Calu3 (cell line): Measurements from ENCODE around the gene S1PR4. TPM values are rescaled to one million over a fixed set of nuclear protein-coding genes. Genes with fewer than 3 reads are reported as not detected.
A peak's percentile ranks its signal among the peaks of the same experiment; 100 is the strongest.

Source experiments
- Bru-seq: library from RNA; stranded (reverse); fragments of 400-500 nt; gene quantifications from one replicate; lab custom pipeline; 2021; lab: Mats Ljungman, UMichigan
- BruChase-seq, 2 experiments: library from RNA; stranded (reverse); fragments of 400-500 nt; gene quantifications; one replicate each; lab custom pipeline; 2021; lab: Mats Ljungman, UMichigan
- BruUV-seq: library from RNA; stranded (reverse); fragments of 400-500 nt; replicated peaks from 2 replicates; lab custom pipeline; 2021; lab: Mats Ljungman, UMichigan
- CTCF ChIA-PET: fragments of 300-600 bp; sonication (Branson Sonifier 250); formaldehyde crosslinking; loops from one replicate; lab custom pipeline; 2022; ENCODE audit warnings: antibody characterized with exemption; lab: Charles Lee
- DNase-seq: peaks from one replicate; pipeline ENCODE4 v3.0.0; 2022
- H3K27ac Mint-ChIP-seq: one replicate; pipeline ENCODE4 v1.8.0; 2022; ENCODE audit warnings: mixed read lengths; ENCODE audit not compliant: unreplicated experiment
- H3K27me3 Mint-ChIP-seq: one replicate; pipeline ENCODE4 v1.8.0; 2022; ENCODE audit warnings: mixed read lengths; ENCODE audit not compliant: unreplicated experiment
- H3K36me3 Mint-ChIP-seq: one replicate; pipeline ENCODE4 v1.8.0; 2022; ENCODE audit warnings: mild to moderate bottlenecking, moderate library complexity, mixed read lengths; ENCODE audit not compliant: insufficient read depth, unreplicated experiment
- H3K4me1 Mint-ChIP-seq: one replicate; pipeline ENCODE4 v1.8.0; 2022; ENCODE audit warnings: mild to moderate bottlenecking, low read depth, mixed read lengths; ENCODE audit not compliant: unreplicated experiment
- H3K4me3 Mint-ChIP-seq: one replicate; pipeline ENCODE4 v1.8.0; 2022; ENCODE audit warnings: mild to moderate bottlenecking, low read depth, moderate library complexity, mixed read lengths; ENCODE audit not compliant: unreplicated experiment
- H3K9me3 Mint-ChIP-seq: one replicate; pipeline ENCODE4 v1.8.0; 2022; ENCODE audit warnings: low read depth, mixed read lengths; ENCODE audit not compliant: unreplicated experiment
- CTCF ChIP-seq: fragments of 200-600 bp; IDR thresholded peaks from one replicate; pipeline ENCODE4 v1.8.0; 2022; ENCODE audit warnings: antibody characterized with exemption; ENCODE audit not compliant: unreplicated experiment
- intact Hi-C: fragments of 100-400 bp; cut with micrococcal nuclease; formaldehyde crosslinking; loops from one replicate; pipeline ENCODE4 v1.10.0; 2022; ENCODE audit not compliant: unreplicated experiment
- long read RNA-seq: library from polyadenylated mRNA; stranded (forward); transcript quantifications from one replicate; pipeline ENCODE4 v2.0.0, GENCODE V29; 2022
- total RNA-seq: library from RNA; stranded (reverse); gene quantifications from 2 replicates; pipeline ENCODE4 v1.2.3, GENCODE V29; 2022

Gene S1PR4
- total RNA-seq (0.37 TPM in 1 of 2 replicates, not detected in the other), Bru-seq, nascent RNA (percentile 12 among the genes with signal in this experiment), BruChase-seq, experiment 1, labeled RNA remaining after a 6-hour chase (percentile 40 among the genes with signal in this experiment), BruChase-seq, experiment 2, labeled RNA remaining after a 2-hour chase (percentile 30 among the genes with signal in this experiment)
- long read RNA-seq: 0 reads

GRCh38 chr19:3178377-3178972, at the start of gene S1PR4:
Gene S1PR4 (plus strand): TSS chr19:3178769. CDS start chr19:3178793, 24 bp downstream.
- no peak within 1 kb of the TSS for H3K27ac Mint-ChIP-seq
- DNase-seq: no peak
- intact Hi-C loops: no loop called here
- H3K36me3 Mint-ChIP-seq: peaks cover 4% of the 10 kb centered on the region
- H3K4me3 Mint-ChIP-seq: no peak within 1 kb of the TSS
- H3K9me3 Mint-ChIP-seq: no peaks in the 10 kb centered on the region
- TF ChIP-seq CTCF: no peak
- CTCF ChIA-PET: no interaction called here
- H3K27me3 Mint-ChIP-seq: no peaks in the 10 kb centered on the region
- H3K4me1 Mint-ChIP-seq: no peaks in the 10 kb centered on the region
- no TSS peak for BruUV-seq

DNA sequence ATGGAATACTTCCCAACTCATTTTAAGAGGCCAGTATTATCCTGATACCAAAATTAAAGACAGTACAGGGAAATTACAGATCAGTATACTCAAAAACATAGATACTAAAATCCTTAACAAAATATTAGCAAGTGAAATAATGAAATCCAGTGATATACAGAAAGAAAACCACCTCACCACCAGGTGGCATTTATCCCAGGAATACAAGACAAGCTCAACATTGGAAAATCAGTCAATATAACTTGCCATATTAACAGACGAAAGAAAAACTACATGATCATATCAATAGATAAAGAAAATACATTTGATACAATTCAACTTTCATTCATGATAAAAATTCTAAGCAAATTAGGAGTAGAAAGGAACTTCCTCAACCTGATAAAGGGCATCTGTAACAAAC, 49.5 kb upstream of the S1PR4 start:
- Mint-ChIP-seq H3K27me3 (no peaks in the 10 kb centered on the region), H3K4me1 (no peaks in the 10 kb centered on the region), H3K27ac (no peak overlapping the region), H3K9me3 (no peaks in the 10 kb centered on the region), H3K4me3 (no peak overlapping the region), H3K36me3 (no peaks in the 10 kb centered on the region)
- intact Hi-C loops: loop anchor here (1.0 kb wide), 1 partner anchor 34 kb away; no protein-coding TSS in a partner anchor
- TF ChIP-seq CTCF: no peak
- DNase-seq: peak; percentile 24
- CTCF ChIA-PET: interaction anchor here (0.7 to 1.8 kb wide), 9 partner anchors 11 to 239 kb away, joined by 3 to 9 read pairs (median 3); no protein-coding TSS in a partner anchor
- BruUV-seq: no TSS peak

DNA sequence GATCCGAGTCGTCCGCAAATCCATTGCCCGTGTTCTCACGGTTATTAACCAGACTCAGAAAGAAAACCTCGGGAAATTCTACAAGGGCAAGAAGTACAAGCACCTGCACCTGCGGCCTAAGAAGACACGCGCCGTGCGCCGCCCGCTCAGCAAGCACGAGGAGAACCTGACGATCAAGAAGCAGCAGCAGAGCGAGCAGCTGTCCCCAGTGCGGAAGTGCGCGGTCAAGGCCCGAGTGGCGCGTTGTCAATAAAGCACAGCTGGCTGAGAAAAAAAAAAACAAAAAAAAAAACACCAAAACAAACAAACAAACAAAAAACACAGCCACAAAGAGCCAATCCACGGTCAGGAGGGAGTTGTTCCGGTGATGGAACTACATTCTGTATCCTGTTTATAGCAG, 47.4 kb upstream of the S1PR4 start:
- H3K36me3 Mint-ChIP-seq: no peaks in the 10 kb centered on the region
- H3K9me3 Mint-ChIP-seq: no peaks in the 10 kb centered on the region
- no TSS peak for BruUV-seq
- H3K27ac Mint-ChIP-seq: no peak overlapping the region
- H3K27me3 Mint-ChIP-seq: no peaks in the 10 kb centered on the region
- no peak overlapping the region for H3K4me3 Mint-ChIP-seq
- no peak for TF ChIP-seq CTCF
- no peaks in the 10 kb centered on the region for H3K4me1 Mint-ChIP-seq
- intact Hi-C loops: no loop called here
- no peak for DNase-seq
- CTCF ChIA-PET: interaction anchor here (0.7 kb wide), 2 partner anchors 27 to 56 kb away, joined by 3 to 4 read pairs; no protein-coding TSS in a partner anchor

DNA sequence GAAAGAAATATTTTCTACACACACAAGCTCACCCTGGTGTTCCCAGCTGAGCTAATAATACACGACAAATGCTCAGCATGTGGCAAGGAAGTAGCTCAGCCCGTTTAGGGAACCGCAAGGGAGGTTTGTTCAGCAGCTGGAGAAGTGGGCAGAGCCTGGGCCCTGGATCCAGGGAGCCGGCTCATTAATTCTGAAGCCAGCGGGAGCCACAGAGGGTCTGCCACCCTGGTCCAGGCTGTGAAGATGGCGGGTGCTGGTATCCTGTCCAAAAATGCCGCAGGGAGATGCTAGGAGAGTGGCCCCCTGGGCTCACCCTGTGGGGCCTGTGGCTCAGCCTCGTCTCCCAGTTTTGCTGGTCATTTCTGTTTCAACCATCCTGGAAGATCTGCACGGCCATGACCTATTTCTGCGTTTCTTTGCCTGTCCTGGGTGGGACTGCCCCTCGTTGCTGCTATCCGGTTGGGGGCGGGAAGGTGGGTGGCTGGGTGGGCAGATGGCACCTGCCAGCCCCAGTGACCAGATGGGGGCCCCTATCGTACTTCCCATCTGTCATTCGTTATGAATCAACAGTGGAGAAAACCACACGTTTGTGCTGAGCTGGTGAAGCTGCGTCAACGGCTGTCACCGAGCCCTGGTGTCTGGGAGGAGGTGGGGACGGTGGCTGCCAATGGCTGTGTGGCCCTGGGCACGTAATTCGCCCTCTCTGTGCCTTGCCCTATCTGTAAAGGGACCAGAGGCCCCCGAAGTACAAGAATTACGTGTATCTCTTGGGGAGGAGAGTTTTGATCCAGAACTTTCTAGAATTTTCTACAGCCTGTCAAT, 45.4 kb upstream of the S1PR4 start:
- Mint-ChIP-seq H3K4me1 (no peaks in the 10 kb centered on the region), H3K36me3 (no peaks in the 10 kb centered on the region), H3K27me3 (no peaks in the 10 kb centered on the region), H3K9me3 (no peaks in the 10 kb centered on the region), H3K27ac (no peak overlapping the region), H3K4me3 (no peak overlapping the region)
- BruUV-seq: no TSS peak
- TF ChIP-seq CTCF: no peak
- intact Hi-C loops: no loop called here
- no peak for DNase-seq
- CTCF ChIA-PET: interaction anchor here (0.7 kb wide), 1 partner anchor 205 kb away, joined by 3 read pairs; no protein-coding TSS in a partner anchor
